NCI-H345 treated with DMSO at 0.1 percent for 48 hours (cell line): ENCODE data around the gene LYSMD2.

ENCODE experiments used
- DNase-seq: peaks from one replicate; lab custom pipeline; 2025; ENCODE audit not compliant: unreplicated experiment; lab: John Stamatoyannopoulos, UW

Gene LYSMD2

DNA sequence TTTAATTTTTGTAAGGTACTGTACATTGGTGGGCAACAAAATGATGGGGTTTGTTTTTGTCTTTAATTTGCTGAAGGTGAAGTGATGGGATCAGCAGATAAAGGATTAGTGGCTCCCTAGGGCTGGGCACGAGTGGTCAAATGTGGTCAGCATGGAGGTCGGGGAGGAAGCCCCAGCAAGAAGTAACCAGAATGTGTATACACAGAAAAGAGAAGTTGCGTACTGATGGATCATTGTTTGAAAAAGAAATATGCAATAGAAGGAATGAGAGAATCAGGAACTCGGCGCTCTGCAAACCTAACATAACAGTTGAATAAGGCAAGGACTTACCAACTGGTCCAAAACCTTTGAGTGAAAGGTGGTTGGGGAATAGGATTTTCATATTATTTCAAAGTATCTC is 15.4 kb upstream of the LYSMD2 start:
- DNase-seq = no peak

DNA sequence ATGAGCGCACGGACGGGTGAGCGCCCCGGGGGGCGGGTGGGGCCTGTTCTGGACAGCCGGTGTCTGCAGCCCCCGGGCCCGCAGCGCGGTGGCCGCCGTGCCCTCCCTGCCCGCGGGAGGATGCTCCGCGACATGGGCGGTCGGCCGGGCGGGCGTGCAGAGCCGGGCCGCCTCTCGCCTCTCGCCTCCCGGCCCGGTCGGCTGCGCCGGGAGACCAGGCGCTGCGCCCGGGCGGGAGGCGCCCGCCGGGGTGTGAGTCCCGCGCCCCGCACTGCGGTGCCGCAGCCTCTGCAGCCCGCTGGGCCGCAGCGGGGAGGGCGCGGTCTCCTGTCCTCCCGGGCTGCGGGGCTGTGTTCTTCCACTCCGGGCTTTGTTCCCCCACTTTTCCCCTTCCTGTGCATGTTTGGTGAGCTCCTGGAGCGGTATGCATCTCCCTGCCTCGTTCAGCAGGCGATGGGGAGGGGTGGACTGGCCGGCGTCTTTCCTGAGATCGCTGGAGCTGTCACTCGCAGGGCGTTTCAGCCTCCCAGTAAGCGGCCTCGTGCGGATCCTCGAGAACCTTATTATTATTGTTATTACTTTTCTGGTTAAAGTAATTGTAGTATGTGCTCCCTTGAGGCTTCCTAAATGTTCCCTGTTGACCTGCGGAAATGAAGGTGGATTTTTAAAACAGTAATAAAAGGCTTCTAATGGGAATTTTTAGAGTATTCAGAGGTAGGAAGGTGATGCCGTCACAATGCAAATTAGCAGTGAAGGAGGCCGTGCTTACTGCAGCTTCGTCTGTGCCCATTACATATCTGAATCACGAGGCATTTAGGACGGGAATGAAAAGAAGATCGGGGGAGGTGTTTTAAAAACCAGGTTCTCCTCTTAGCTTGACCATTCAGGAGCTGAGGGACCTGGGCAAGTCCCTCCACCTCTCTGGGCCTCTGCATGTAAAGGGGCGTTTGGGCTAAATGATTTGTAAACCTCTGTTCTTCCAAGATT is 14.5 kb upstream of the LYSMD2 start:
- no peak for DNase-seq

DNA sequence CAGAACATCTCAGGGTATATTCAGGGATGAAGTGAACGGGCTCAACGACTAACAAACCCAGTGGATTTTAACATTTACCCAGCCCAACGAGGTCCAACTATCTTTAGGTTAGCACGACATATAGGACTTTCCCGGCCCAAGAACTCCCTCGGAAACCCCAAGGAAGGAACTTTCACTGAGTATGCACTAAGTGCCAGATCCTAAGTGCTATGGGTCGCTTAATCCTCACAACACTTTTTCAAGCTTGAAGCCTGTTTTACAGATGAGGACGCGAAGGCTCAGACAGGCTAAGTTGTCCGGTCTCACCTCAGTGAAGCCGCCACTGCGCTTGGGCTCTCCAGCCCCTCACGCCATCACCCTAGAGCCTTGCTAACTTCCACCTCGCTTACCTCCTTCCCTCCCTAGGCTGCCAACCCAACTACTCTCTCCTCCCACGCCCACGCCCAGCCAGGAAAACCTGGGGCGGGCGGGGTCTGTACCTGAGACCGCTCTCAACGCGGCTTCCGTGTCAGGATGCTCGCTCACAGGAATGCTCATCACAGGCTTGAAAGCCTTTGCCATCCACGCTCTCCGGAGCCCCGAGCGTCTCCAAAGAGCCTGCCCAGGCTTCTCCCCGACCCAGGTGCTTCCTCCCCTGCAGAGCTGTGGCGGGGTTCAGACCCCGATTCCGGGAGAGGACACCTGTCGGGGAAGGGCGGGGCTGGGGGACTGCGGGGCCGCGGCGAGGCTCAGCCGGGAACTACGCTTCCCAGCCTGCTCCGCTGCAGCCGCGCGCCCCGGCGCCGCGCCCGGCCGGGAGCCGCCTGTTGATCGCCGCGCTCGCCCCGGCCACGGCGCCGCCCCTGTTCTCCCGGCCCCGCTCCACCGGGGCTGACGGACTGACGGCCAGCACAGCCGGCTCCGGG is 13.6 kb upstream of the LYSMD2 start, which contains the start of gene TMOD2:
Gene TMOD2, plus strand, starts transcription at position 806 of the 905 bp plus-strand sequence. CDS start 14,845 bp downstream, outside the sequence.
- no peak for DNase-seq

DNA sequence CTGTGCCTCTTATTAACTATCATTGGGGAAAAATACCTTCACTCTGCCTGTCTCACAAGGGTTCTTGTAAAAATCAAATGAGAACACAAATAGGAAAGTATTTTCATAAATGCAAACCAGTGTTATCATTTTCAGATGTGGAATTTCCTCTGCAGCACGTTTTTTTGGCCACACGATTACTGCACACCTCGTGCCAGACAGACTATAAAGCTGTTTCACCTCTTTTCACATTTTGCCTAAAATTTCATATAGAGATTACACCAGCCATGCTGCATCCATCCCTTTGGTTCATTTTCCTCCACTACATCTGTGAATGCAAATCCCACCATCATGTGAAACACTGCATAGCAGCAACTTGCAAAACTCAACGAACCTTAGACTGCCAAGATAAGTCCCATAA is 12.7 kb upstream of the LYSMD2 start:
- DNase-seq = no peak

DNA sequence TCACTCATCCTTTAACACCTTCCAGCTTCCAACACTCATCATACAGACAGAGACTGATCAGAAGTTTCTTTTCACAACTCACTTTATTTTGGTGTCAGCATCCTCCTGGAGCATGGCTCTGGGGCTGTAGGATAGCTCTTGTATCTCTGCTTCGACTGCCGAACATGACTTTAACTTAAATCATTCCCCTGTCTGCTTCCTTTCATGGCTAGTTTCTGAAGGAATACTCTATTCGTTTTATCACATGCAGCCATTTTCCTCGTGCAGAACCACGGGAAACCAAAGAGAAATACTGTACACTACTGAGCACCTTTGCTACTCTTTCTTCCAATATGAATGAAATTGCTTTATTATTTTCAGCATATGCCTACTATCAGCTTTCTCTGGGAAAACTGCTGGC is 11.9 kb upstream of the LYSMD2 start:
- no peak for DNase-seq

DNA sequence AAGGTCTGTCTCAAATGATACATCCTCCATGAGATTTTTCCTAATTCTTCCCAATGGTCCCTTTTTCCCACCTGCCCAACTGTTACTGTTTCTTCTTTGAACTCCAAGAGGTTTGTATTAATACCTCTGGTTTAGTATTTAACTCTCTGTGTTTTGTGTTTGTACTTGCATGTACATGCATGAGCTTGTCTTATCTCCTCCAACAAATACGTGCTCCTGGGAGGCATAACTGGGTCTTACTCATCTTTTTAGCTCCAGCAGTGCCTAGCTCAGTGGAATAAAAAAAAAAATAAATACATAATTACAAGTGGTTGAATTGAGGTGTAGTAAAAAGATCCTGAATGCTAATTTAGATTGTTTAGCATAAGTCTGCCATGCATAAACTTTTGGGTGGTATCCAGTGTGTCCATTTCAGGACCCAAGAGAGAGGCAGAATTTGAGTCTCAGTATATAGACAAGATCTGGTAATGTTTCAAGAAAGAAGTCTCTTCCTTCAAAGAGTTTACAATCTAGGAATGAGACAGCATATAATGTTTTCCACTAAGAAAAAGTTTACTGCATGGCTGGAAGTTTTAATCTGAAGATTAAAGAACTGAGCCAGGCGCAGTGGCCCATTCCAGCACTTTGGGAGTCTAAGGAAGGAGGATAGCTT is 1.7 kb upstream of the LYSMD2 start:
- no peak for DNase-seq

DNA sequence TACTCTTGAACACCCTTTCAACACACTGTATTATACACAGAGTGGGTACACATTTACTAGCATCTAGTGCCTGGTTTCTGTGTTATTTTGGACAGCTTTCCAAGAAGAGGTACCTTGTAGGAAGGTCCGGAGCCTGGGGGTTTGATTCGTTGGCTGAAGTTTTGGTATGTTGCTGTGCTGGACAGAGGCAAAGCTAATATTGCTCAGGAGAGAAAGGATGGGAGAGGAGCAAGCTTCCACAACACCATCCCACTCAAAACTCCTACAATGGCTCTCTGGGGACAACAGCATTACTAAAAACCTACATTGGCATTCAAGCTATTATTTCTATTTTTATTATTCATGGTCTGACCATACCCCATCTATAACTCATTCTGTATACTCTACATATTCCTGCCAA is 1.1 kb upstream of the LYSMD2 start:
- no peak for DNase-seq

DNA sequence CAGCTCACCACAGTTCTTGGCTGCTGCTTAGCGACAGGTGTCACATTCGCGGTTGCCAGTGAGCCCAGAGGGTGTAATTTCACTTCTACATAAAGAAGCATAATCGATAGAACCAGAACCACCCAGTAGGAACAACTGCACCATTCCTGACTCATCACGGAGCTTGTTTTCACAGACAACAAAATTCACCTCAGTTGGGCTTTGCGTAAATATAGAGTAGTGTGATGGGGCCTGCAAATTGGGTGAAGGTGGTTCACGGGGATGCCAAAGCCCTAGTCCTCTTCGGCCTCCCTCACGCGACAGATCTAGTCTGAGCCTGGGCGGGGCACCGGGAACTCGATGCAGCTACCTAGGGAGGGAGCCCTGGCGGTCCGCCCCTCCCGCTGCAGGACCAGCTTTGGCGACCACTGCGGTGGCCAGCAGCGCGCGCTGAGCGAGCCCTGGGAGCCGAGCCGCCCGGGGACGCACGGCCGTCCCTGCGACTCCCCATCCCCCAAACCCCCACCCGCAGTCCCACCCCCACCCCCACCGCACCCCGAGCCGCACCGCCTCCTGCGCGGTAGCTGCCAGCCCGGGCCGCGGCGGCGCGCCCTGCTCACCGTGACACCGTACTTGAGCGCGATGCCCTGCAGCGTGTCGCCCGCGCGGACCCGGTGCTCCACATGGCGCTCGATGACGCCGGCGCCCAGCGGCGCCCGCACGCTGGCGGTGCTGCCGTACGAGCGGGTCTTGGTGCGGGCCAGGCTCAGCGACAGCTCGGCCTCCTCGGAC is 519 bp downstream of the LYSMD2 start:
- DNase-seq = peak; percentile 27

DNA sequence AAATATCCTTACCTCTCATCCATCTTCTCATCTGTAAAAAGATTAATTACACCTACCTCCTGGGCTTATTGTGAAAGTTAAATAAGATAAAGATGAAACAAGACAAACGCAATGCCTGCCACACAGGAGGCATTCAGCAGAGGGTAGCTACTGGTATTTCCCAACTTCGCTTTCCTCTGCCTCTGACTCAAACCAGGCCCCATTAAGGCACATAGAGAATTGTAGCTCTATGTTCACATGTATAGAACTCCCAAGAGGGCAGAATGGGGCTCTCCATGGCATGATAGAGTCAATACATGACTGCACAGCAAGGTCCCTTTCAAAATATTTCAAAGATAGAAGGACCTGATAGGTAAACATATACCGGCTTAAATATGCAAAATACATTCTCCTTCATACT is 1.4 kb downstream of the LYSMD2 start:
- DNase-seq = no peak

DNA sequence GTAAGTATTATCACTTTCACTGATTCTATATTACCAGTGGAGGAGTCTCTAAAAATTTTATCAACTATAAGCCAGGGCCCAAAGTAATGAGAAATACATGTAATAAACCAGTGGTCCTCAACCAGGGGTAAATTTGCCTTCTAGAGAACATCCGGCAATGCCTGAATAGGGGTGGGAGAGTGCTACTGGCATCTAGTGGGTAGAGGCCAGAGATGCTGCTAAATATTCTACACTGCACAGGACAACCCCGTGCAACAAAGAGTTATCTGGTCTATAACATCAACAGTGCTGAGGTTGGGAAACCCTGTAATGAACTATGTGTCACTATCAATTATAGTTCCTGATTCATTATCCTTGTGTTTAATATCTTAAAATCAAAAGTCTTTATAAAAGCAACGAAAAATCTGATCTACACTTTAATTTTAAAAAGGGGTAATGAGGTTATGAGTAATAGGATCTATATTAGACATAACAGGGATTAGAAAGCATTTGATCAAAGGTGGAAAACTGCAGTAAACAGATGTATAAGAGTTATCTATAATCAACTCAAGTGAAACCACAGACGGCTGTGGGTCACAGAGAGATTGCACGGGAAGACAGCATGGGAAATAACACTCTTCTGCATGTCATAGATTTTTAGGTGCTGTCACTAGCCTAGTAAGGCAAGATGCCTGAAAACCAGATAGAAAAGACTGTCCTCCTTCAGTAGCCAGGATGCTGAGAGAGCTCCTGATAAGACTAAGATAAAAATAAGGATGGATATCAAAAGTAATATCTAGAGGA is 2.0 kb downstream of the LYSMD2 start:
- DNase-seq = no peak

DNA sequence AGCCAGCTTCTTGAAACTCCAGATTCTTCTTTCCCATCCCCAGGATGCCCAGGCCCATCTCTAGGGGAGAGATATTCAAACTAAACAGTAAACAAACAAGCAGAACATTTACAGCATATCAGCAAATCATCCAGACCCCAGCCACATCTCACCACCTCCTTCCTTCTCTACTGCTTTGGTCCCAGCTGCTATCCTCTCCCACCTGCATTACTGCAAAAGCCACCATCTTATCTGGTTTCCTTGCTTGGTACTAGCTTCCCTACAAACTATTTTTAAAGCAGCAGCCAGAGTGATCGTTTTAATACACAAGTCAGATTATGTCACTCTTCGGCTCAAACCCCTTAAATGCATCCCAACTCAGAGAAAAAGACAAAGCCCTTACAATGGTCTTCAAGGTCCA is 4.8 kb downstream of the LYSMD2 start:
- no peak for DNase-seq

DNA sequence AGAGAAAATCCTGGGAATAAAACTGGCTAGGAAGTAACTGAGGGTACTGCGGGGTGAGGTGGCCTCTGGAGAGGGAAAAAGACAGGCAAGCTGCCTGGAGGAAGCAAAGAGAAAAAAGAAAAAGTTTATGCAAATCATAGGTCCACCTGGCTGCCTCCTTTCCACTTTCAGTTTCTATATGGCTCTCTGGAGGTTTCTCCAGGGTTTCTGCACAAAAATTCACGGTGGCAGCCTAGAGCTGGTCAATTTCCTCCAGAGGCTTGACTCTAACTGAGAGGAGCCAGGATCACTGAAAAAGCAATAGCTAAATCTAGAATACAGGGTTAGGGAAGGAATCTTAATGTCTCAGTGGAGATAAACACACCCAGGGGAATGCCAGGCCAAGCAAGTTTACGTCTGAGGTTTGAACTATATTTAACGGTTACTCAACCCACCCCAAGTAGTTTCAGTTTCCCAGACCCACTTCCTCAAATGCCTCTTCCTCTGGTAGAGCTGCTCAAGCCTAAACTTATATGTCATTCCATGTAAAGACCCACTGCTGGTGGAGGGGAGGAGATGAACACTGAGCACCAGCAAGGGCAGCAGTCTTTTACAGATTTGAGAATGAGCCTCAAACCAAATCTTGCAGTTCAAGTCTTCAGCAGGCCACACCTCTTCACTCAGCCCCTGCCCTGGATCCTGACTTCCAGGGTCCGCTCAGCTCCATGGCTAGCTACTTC is 5.7 kb downstream of the LYSMD2 start:
- no peak for DNase-seq

DNA sequence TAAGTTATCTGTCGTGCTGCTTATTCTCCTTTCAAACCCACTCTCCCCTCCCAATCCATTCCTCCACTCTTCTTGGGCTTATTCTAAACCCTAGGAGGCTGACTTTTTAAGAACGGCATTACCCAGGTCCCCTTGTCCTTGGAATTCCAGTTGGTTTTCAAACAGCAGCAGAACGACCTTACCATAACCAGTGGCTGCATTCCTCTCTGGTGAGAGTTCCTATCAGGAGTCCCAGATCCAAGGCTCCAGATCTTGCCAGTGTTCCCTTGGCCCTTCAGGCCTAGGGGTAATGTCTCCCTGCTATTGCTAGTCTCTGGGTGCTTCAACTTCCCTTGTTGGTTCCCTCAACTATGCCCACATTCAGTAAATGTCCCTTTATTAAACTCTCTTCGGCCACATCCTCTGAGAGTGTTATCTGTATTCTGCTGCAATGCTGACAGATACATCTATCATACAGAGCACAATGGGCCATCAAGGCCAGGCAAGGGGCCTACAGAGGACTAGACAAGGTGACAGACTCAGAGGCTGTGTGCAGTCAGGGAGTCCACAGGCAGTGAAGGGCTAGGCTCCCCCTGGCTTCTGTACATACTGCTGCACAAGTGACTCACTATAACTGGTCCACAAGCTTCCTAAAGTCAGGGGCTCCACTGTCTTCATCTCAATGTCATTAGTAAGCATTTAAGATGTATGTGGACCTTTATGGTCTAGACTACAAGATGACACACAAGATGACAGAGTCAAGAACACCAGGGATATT is 10.1 kb downstream of the LYSMD2 start:
- no peak for DNase-seq

DNA sequence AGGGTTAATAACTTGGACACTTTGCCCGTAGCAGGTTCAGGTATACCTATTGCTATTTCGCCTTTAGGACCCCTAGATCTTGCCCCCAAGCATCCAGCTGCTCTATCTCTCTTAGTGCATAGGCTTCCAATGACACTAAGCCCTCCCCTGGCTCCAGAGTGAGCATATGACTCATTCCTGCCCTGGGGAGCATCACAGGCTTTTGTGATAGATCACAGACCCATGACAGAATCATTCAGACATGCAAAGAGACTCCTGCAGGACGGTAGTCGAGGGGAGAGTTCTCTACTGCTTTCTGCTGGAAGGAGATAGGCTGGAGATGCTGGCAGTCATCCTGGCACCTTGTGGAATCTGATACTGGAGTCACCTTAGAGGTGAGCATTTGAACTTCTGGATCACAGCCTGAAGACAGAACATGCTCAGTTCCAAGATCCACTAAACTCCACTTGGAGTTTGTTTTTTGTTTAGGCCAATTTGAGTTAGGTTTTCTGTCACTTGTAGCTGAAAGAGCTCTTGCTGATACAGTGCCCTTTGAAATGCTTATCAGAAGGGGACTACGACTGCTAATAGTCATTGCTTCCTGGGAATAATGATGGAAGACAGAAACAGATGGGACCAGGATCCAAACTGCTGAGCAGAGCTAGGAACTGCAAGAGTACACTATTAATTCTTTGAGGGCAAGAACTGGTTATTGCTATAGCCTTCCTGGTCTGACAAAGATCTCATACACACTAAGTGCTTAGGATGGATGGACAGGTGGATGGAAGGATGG is 11.0 kb downstream of the LYSMD2 start:
- peak; percentile 76 for DNase-seq

DNA sequence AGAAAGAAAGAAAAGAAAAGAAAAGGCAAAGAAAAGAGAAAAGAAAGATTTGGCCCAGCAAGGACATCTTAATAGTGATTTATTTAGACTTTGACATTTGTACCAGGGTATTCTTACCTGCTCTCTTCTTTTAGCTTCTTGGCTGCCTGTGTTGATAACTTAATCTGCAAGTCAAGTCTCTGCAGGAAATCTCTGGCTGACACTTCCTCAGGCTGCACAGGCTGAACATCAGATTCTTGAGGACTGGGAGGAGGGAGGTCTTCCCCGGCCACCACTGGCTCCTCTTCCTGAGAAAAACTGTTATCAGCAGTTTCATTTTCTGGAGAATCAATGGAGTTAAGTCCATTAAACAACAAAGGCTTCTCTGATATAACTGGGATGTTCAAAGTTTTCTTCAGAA is 12.8 kb downstream of the LYSMD2 start:
- no peak for DNase-seq

DNA sequence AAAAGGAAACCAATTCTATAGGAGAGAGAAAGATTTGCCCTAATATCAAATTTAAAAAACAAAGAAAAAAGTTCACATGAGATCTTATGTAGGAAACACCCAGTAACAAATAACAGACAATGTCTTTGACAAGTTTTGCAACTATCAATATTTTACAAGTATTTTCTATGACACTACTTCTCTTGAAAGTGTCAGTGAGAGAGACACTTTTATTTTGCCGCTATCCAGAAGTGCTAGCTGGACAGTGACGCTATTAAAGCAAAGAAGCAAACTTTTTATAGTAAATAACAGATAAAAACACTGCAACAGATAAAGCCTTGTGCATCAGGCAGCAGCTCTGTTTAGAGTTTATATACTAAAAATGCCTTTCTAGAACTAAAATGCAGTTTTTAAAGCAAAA is 13.3 kb downstream of the LYSMD2 start:
- no peak for DNase-seq

DNA sequence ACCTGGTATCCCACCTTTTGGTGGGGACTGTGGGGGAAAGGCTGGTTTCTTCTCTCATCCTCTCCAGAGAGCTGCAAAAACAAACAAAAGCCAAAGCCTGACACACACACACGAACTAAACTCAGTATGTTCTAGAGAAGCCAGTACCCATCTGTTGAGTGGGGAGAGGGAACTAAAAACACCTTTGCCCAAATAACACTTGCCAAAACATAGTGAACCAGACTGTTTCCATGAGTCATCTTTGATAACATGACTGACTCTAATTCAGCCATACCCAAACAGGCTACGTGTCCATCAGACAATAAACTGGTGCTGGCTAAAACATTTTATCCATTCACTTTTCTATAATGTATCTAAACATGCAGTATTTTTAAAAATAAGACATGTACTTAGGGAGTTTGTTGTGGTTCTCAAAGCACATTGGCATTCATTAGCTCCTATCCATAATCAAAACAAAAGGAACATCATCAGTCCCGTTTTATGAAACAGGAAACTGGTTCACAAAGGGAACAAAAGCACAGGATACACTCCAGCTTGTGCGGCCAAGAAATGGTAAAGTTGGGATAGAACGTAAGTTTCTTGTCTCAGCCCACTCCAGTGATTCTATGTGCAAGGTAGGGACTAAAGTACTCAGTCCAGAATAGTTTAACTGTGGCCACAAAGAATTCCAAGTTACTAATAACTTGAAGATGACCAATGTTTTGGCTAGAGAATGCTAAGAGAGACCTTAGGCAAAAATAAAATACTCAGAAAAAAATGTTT is 16.1 kb downstream of the LYSMD2 start:
- no peak for DNase-seq
